ENCODE data around the gene EXOSC1.
"Not testable (repeated sequence)": the region's sequence is repeated elsewhere in the genome, so short reads cannot be mapped to it uniquely, and the experiment has no call there.

The EXOSC1 gene

DNA sequence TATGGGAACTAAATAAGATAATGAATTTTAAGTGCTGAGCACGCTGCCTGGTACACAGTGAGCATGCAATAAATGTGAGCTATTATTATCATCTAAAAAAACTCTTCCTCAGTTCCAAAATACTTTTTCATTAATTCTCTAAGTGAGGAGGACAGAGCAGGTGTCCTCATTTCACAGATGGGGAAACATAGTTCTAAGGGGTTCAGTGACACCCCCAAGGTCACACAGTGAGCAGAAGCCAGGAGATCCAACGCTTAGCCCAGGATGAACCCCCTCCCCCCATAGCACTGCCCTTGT lies 37.9 kb downstream of the EXOSC1 start:
- DNase-seq (ENCODE audit: low spot score) = no peak

DNA sequence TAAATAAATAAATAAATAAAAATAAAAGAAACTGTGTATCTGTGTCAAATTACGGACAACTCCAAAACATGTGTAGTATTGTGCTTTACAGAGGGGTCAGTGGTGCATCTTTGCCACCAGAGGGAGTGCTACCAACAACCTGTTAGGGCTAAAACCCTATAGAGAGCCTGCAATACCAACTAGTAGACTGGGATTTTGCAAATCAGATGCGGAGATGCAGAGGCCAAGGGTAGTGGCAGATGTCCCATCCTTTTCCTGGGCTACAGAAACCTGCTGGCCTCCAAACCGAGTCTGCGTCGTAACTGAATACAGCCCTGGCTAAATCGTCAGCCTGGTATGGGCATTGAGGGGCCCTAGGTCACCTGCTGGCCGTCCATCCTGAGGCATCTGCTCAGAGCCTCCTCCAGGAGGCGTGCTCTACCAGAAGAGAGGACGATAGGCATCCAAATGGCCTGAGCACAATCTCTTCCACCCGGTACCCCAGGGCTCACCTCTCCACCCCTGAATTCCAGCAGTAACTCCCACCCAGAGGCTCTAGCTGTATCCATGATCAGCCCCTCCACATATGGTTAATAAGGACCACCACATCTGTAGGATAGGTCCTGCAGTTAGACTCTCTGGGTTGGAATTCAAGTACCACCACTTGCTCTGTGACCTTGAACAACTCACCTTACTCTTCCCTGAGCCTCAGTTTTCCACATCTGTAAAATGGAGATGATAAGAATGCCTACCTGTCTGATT lies 38.4 kb downstream of the EXOSC1 start:
- DNase-seq (ENCODE audit: low spot score) = peak; percentile 85

DNA sequence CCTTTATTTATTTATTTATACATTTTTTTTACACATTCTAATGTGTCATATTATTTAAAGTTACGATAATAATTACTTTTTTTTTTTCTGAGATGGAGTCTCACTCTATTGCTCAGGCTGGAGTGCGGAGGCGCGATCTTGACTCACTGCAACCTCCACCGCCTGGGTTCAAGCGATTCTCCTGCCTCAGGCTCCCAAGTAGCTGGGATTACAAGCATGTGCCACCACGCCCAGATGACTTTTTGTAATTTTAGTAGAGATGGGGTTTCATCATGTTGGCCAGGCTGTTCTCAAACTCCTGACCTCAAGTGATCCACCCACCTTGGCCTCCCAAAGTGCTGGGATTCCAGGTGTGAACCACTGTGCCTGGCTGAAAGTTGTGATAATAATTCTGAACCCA lies 39.3 kb downstream of the EXOSC1 start:
- not testable (repeated sequence) for DNase-seq (ENCODE audit: low spot score)

DNA sequence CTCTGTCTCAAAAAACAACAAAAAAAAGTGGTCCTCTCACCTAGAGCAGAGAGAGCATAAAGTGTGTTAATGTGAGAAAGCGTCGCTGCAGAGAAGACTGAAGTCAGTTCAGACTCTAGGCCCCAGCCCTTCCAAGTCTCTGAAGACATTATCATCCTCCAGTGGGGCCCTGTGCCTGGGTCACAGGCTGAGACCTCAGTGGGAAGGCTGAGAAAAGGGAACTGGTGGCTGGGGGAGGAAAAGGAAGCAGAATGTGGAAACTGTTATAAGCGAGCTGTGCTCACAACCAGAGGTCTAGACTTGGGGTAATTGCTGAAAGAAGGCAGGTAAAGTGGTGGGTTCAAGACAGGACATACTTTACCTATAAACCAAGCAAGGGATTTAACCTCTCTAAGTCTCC lies 39.7 kb downstream of the EXOSC1 start:
- DNase-seq (ENCODE audit: low spot score) = no peak

DNA sequence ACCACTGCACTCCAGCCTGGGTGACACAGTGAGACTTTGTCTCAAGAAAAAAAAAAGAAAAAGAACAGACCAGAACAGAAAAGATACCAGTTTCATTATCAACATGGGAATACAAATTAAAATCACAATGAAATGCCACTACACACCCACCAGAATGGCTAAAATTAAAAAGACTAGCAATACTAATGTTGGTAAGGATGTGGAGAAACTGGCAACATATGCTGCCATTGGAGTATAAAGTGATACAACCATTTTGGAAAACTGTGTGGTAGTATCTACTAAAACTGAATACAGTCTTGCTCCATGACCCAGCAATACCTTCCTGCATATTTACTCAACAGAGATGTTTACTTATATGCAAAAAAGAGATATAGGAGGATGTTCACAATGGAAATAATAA lies 41.8 kb downstream of the EXOSC1 start:
- DNase-seq (ENCODE audit: low spot score) = no peak

DNA sequence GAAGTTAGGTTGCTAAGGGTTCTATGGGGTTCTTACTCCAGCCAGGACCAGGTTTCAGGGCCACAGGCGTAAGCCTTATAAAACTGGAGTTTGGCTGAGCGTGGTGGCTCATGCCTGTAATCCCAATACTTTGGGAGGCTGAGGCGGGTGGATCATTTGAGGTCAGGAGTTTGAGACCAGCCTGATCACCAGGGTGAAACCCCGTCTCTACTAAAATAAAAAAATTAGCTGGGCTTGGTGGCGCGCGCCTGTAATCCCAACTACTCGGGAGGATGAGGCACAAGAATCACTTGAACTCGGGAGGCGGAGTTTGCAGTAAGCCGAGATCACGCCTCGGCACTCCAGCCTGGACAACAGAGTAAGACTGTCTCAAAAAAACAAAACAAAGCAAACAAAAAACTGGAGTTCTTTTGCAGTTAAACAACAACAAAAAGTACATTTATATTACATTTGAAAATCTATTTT lies 44.3 kb downstream of the EXOSC1 start:
- DNase-seq (ENCODE audit: low spot score) = no peak

DNA sequence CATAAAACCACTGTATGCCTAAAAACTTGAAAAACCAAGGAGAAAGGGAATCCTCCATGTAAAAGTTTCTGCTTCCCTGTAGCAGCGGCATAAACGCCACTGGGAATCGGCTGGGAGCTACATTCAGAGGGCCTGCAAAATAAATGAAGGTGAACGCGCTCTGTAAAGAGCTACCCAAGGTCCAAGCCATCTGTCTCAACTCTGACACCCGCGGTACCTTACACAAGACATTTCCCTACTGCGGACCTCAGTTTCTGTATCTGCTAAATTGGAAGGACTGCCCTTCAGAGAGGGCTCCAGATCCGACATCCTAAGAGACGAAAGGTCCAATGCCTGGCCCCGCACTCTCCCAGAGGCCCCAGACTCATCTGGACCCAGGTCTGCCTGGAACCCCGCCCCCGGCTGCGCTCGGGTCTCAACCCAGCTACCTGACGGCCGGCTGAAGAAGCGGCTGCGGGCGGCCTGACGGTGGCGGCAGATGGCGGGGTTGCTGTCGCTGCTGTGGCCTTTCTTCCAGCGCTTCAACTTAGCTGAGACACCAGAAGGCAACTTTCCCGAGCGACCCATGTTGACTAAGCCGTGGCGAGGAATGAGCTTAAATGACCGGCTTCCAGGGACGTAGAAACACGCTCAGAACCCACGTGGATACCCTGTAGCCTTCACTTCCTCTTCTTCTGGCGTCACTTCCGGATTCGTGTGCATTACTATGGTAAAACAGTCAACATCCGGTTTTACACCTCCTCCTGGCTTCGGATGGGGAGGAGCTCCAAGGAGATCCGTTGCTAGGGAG lies 44.9 kb downstream of the EXOSC1 start, which contains the start of gene RRP12:
Gene RRP12, minus strand, starts transcription at position 676 of the 790 bp plus-strand sequence. Its CDS starts 109 bp downstream, at position 567.
- DNase-seq (ENCODE audit: low spot score) = peak; percentile 99

DNA sequence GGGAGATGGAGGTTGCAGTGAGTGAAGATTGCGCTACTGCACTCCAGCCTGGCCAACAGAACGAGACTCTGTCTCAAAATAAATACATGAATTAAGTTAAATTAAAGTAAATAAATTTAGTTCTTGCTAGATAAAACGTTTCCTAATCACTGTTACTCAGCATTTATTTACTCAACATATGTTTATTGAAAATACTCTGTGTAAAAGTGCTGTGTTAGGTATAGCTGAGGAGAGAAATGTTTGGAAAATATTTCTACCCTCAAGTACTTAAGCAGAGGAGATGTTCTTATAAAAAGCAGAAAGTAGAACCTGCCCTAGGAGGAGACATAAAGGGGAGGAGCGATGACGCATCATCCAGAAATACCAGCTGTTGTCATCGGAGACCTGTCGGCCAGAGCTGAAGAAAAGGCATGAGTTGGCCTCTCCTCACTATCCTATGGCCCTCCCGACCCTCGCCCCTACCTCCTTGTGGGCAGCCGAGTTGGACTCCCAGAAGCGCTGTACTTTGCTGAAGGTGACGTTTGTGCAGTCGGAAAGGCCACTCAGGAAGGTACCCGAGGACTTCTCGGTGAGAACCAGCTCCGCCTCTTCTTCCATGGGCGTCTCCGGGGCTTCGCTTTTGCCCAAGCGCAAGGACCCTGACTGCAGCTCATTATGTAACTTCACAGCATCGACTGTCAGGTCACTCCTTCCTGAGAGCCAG lies 45.8 kb downstream of the EXOSC1 start:
- DNase-seq (ENCODE audit: low spot score) = peak; percentile 41

DNA sequence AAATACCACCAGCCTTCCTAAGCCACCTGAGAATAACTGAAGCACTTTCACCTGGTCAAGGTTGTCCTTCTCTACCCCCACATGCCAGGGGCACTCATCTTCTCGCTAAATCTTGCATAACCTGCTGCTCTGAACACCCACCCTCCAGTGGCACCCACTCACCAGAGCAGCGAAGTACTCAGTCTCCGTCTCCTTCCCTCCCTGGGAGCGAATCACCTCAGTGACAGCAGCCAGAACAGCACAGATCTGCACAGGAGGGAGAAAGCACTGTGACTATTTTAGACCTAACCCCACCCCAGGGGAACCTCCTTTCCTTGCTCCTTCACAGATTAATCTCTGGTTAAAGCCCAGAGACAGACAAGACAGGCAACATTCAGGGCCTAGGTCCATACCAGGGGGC lies 49.8 kb downstream of the EXOSC1 start:
- DNase-seq (ENCODE audit: low spot score) = no peak

DNA sequence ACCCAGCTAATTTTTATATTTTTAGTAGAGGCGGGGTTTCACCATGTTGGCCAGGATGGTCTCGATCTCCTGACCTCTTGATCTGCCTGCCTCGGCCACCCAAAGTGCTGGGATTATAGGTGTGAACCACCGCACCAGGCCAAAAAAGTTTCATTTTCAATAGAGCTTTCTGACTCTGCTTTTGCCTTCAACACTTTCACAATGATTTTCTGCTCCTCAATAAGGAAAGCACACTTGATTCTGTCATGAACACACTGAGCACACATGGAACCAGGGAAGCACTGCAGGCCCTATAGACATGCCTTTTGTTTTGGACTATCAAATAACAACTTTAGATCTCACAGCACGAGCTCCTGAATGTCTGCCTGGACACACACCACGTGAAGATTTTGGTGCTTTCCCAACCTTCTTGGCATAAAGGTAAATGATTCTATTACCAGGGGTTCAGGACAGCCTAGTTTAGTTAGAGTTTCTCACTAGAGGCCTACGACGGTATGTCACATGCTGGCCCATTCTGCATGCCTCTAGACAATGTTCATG lies 52.7 kb downstream of the EXOSC1 start:
- no peak for DNase-seq (ENCODE audit: low spot score)

DNA sequence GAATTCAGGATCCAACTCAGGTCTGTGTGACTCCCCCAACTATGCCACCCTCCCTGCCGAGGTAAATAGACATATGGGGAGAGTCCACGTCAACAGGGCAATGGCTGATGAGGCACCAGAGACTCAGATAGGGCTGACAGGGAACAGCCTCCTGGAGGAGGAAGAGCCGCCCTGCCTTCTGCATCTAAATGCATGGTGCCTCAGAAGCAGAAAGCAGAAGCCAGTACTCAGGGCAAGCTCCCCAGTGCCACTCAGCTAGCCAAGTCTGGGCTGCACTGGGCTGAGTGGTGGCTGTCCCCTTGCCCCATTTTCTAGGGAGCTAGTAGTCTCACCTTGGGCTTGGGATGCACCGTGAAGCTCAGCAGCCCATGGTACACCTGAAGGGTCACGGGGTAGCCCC lies 55.7 kb downstream of the EXOSC1 start:
- DNase-seq (ENCODE audit: low spot score) = no peak

DNA sequence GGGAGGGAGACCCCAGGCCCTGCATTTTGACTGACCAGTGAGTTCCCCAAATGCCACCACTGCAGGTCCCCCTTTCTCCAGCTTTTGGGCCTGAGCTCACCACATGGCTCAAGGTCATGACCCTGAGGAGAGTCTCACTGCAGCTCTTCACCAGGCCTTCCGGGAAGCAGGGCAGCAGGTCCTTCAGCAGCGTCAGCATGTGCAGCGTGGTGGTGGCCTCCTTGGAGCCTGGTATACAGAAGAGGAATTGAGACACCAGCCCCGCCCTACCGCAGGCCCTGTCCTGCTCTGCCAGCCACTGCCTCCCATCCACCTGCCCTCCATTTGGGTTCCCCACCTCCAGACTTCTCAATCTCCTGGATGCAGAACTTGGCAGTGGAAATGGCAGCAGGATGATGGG lies 57.7 kb downstream of the EXOSC1 start:
- DNase-seq (ENCODE audit: low spot score) = no peak

Measured in iPS-NIHi11 (cell line).